ENCODE measurements around the gene TTC36. TPM values are rescaled to one million over a fixed set of nuclear protein-coding genes. Genes with fewer than 3 reads are reported as not detected.

The TTC36 gene
- total and polyA plus RNA-seq, 9 of the 15 experiments (the other 6 are each of a cell fraction or from before 2014, with no cell fraction given), result 0.22 to 0.23 TPM; not detected in 7

- TF ChIP-seq ETS1 (conservative IDR thresholded peaks at IDR 0.05; ENCODE audit: control insufficient read depth, low read depth, low read length) (no peak), ZNF449 (CRISPR knock-in tag; IDR thresholded peaks at IDR 0.05) (no peak), BHLHE40 (IDR thresholded peaks at IDR 0.05; ENCODE audit: low read length) (peak; percentile 45; the same call in 1 of the 2 replicates), PCBP1 (IDR thresholded peaks at IDR 0.05; ENCODE audit: low read depth, low read length, poor library complexity, severe bottlenecking) (no peak), ZNF24 (IDR thresholded peaks at IDR 0.05) (0 out of 2 replicates have a peak, but pooled peaks have one; percentile 14), HDAC1 (IDR thresholded peaks at IDR 0.05) (peak; percentile 100), LEF1 (IDR thresholded peaks at IDR 0.05) (peak; percentile 15; the same call in 1 of the 2 replicates), TBL1XR1 (IDR thresholded peaks at IDR 0.05; ENCODE audit: low read length in 2 of 2) (peak in 1 of 2 experiments; percentile 78; a peak in 2 of 4 replicates), ETV1 (tag; conservative IDR thresholded peaks at IDR 0.05; ENCODE audit: low read depth) (peak; percentile 80), ATF1 (CRISPR knock-in tag; IDR thresholded peaks at IDR 0.05) (no peak), ATF1 (tag; IDR thresholded peaks at IDR 0.05) (peak; percentile 85), ATF4 (CRISPR knock-in tag; IDR thresholded peaks at IDR 0.05) (no peak), HMG20A (CRISPR knock-in tag; conservative IDR thresholded peaks at IDR 0.05) (peak; percentile 94), USF1 (CRISPR knock-in tag; IDR thresholded peaks at IDR 0.05) (no peak), ZNF699 (CRISPR knock-in tag; IDR thresholded peaks at IDR 0.05; ENCODE audit: insufficient replicate concordance) (no peak), ILK (tag; IDR thresholded peaks at IDR 0.05; ENCODE audit: borderline replicate concordance, low read depth) (no peak), PREB (CRISPR knock-in tag; IDR thresholded peaks at IDR 0.05) (no peak), CTCF (IDR thresholded peaks at IDR 0.05 in 2 of 3, conservative IDR thresholded peaks at IDR 0.05 in 1 of 3; ENCODE audit: insufficient read depth in 2 of 3, low read depth in 1 of 3, low read length in 3 of 3) (no peak), NELFE (IDR thresholded peaks at IDR 0.05; ENCODE audit: insufficient read depth, insufficient read length) (no peak), MAFK (IDR thresholded peaks at IDR 0.05; ENCODE audit: low read length) (peak; percentile 80), TBP (optimal IDR thresholded peaks at IDR 0.05; ENCODE audit: low read depth, low read length) (no peak)
These were observed 45.8 kb downstream of the TTC36 start (continued) for GRCh38 chr11:118572981-118573550.
